GM19455 (cell line): ENCODE measurements around the gene LRP3.

Experiments used
- ATAC-seq: cut with Tn5 transposase; IDR thresholded peaks from one replicate; pipeline ENCODE4 v1.9.1; 2021; ENCODE audit not compliant: unreplicated experiment

The LRP3 gene

GRCh38 chr19:33235269-33235995 lies 41.3 kb downstream of the LRP3 start:
- ATAC-seq, result peak; percentile 93

DNA sequence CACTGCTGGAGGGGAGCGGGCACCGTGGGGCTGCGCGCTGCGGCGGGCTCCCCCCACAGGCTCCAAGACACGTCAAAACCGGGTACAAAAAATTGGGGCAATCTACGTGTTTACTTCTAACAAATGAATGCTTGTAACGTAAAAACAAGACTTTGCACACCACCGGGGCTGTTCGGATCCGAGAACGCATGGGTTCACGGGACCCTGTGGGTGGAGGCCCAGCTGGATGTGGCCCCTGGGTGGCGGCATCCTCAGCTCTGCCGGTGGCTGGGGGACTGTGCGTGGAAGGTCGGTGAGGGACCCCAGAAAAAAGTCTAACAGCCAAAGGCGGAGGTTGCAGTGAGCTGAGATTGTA lies 41.8 kb downstream of the LRP3 start:
- ATAC-seq, result peak; percentile 22

DNA sequence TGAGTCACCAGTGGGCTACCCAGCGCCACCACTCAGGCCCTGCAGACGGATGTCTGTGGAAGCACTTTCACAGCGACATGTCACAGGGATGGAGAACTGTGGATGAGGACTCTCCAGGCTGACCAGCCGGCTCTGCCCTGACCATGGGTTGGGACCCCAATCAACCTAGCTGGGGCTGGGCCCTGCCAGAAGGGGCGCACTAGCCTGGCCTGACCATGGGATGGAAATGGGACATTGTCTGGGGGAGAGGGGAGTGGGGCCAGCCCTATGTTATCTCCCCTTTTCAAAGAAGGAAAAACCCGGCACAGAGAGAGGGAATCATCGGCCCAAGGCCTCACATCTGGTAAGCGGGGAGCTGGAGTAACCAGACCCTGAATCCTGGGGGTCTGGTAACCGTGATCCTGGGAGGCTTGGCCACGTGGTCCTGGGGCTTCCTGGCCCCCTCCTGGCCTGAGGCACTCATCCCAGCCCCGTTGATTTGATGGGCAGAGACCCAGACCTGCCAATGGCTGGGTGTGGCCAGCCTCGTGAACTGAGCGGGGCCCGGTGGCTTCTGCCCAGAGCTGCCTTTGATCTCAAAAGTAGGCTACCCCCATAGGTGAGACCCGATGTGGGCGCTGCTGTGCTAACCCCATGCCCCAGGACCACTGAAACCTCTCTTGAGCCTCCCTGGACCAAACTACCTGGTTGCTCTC lies 42.7 kb downstream of the LRP3 start:
- no peak for ATAC-seq

- no peak for ATAC-seq
These were observed 44.5 kb downstream of the LRP3 start for GRCh38 chr19:33238481-33239149.

GRCh38 chr19:33239223-33239975 lies 45.3 kb downstream of the LRP3 start:
- ATAC-seq, result no peak

GRCh38 chr19:33240181-33240771 lies 46.1 kb downstream of the LRP3 start:
- no peak for ATAC-seq

- ATAC-seq, result no peak
These were observed 47.0 kb downstream of the LRP3 start for GRCh38 chr19:33241091-33241529.

- no peak for ATAC-seq
These were observed 47.5 kb downstream of the LRP3 start for GRCh38 chr19:33241530-33242101.

DNA sequence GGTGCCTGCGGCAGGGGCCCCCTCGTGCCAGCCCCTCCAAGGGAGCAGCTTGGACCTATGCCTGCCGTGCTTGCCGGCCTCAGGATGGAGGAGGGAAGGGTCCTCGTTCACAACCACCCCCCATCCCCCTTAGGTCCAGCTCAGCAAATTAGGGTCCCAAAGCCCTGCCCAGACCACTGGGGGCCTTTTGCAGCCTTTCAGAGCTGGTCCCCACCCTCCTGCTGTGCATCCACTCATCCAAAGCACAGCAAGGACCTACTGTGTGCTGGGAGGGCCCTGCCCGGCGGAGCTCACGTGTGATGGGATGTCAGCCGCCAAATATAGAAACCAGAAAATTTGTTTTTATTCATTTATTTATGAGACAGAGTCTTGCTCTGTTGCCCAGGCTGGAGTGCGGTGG lies 48.0 kb downstream of the LRP3 start:
- no peak for ATAC-seq

GRCh38 chr19:33242911-33243310 lies 48.8 kb downstream of the LRP3 start:
- ATAC-seq, result no peak

GRCh38 chr19:33245948-33246708 lies 52.0 kb downstream of the LRP3 start:
- ATAC-seq, result no peak

GRCh38 chr19:33246709-33247440 lies 52.7 kb downstream of the LRP3 start:
- ATAC-seq, result no peak

GRCh38 chr19:33247441-33247819 lies 53.3 kb downstream of the LRP3 start:
- no peak for ATAC-seq

GRCh38 chr19:33248104-33248503 lies 54.0 kb downstream of the LRP3 start:
- ATAC-seq, result no peak

- no peak for ATAC-seq
These were observed 54.4 kb downstream of the LRP3 start for GRCh38 chr19:33248553-33248953.

DNA sequence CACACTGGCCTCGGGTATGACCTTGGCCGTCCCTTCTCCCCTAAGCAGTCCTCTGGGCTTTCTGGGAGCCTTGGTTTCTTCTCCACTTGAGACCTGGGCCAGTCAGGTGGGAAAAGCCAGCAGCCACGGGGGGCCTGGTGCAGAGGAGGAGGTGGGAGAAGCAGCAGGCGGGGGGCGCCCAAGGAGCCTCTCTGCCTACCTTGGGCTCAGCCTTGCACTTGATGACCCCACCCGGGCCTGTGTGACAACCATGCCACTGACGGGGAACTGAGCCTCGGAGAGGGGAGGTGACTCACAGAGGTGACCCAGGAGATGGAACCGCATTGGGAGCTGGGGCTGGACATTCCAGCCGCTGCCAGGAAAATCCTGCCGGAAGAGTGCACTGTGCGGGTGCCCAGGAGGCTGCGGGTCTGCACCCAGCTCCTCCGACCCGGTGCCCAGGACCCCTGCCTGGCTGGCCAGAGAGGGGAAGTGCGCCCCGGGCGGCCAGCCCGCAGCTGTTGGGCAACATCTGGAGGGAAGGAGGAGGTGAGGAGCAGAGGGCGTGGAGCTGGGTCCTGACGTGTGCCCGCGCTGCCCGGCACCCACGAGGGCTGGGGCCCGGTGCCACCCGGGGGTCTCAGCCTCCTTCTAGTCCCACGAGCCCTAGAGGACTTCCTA lies 55.0 kb downstream of the LRP3 start:
- no peak for ATAC-seq

DNA sequence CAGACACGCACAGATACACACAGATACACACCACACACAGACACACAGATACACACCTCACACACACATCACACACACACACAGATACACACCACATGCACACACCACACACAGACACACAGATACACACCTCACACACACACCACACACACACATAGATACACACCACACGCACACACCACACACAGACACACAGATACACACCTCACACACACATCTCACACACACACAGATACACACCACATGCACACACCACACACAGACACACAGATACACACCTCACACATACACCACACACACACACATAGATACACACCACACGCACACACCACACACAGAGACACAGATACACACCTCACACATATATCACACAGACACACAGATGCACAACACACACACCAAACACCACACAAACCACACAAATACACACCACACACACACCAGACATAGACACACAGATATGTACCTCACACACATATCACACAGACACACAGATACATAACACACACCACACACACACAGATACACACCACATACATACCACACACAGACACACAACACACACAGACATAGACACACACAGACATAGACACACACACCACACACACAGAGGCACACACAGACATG lies 55.7 kb downstream of the LRP3 start:
- no peak for ATAC-seq

DNA sequence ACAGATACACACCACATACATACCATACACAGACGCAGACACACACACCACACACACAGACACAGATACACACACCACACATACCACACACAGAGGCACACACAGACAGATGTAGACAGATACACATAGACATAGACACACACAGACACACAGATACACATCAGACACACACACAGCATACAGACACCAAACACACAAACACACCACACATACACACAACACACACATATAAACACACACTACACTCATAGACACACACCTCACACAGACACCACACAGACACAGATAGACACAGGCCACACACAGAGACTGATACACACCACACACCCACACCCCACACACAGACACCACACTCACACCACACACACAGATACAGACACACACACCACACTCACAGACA lies 56.4 kb downstream of the LRP3 start:
- ATAC-seq, result no peak
